Colonic mucosa (tissue), 4 donors: Measurements from ENCODE around the gene PCNX3. TPM values are rescaled to one million over a fixed set of nuclear protein-coding genes. Genes with fewer than 3 reads are reported as not detected.

Source experiments
- DNase-seq: peaks from one replicate; pipeline ENCODE4 v3.0.0-alpha.2; 2020
- H3K27ac ChIP-seq: fragments of 200-600 bp; one replicate; pipeline ENCODE4 v1.8.0; 2021
- H3K27me3 ChIP-seq: fragments of 200-600 bp; one replicate; pipeline ENCODE4 v1.8.0; 2021
- H3K36me3 ChIP-seq: fragments of 200-600 bp; one replicate; pipeline ENCODE4 v1.8.0; 2021
- H3K4me1 ChIP-seq: fragments of 200-600 bp; one replicate; pipeline ENCODE4 v1.8.0; 2021; ENCODE audit warnings: mild to moderate bottlenecking
- H3K4me3 ChIP-seq: fragments of 200-600 bp; one replicate; pipeline ENCODE4 v1.8.0; 2021
- H3K9ac ChIP-seq, 2 donors: one replicate each; pipeline ENCODE4 v1.7.0; 2013; ENCODE audit warnings: control low read depth in 2 of 2, low read depth in 2 of 2, low read length in 2 of 2
- H3K9me3 ChIP-seq: fragments of 200-600 bp; one replicate; pipeline ENCODE4 v1.8.0; 2021
- CTCF ChIP-seq: fragments of 200-600 bp; IDR thresholded peaks from one replicate; pipeline ENCODE4 v1.8.0; 2022; ENCODE audit warnings: antibody characterized with exemption, mild to moderate bottlenecking
- intact Hi-C: fragments of 100-400 bp; cut with DNase I; formaldehyde crosslinking; loops from one replicate; pipeline ENCODE4 v1.14.1; 2022
- total RNA-seq, 2 donors: library from RNA; stranded (reverse); fragmentation: NEBNext Ultra II Directional in 1 of 2; extraction: Animal tissue kit (Norgen Biotek cat#: 25700) in 1 of 2; gene quantifications; one replicate each; pipeline ENCODE4 v1.2.1, GENCODE V29; 2021
- donor health status: healthy.
- donor health status: DM: no; HTN: no; CAD: no.
- donor health status: DM: no; HTN: no; CAD: no.

Gene PCNX3
- total RNA-seq, 2 donors from 2014 or later: 41.5 to 72.4 TPM

DNA sequence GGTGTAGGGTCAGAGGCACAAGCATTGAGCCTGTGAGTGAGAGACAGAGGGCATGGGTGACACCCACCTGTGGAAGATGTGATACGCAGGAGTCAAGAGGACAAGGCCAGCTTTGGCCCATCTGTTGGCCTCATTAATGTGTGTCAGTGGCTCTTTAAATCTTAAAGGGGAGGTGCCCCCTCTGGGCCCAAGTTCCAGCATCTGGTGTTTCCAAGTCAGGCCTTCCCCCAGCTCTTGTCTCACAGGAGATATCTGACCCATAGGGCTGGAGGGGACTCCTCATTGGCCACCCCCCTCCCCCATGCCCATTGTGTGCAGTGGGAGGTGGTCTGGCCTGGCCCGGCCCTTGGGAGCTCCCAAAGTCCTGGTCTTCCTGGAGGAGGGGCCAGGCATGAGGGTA is 28.9 kb upstream of the PCNX3 start:
- intact Hi-C loops: no loop called here
- H3K9me3 ChIP-seq: no peaks in the 10 kb centered on the region
- H3K4me1 ChIP-seq: no peaks in the 10 kb centered on the region
- no peaks in the 10 kb centered on the region for H3K27me3 ChIP-seq
- no peak for TF ChIP-seq CTCF
- peak overlapping the region in 1 of 2 donors; percentile 18 for H3K9ac ChIP-seq
- no peak overlapping the region for H3K27ac ChIP-seq
- no peak overlapping the region for H3K4me3 ChIP-seq
- no peak for DNase-seq
- H3K36me3 ChIP-seq: peaks cover 5% of the 10 kb centered on the region

DNA sequence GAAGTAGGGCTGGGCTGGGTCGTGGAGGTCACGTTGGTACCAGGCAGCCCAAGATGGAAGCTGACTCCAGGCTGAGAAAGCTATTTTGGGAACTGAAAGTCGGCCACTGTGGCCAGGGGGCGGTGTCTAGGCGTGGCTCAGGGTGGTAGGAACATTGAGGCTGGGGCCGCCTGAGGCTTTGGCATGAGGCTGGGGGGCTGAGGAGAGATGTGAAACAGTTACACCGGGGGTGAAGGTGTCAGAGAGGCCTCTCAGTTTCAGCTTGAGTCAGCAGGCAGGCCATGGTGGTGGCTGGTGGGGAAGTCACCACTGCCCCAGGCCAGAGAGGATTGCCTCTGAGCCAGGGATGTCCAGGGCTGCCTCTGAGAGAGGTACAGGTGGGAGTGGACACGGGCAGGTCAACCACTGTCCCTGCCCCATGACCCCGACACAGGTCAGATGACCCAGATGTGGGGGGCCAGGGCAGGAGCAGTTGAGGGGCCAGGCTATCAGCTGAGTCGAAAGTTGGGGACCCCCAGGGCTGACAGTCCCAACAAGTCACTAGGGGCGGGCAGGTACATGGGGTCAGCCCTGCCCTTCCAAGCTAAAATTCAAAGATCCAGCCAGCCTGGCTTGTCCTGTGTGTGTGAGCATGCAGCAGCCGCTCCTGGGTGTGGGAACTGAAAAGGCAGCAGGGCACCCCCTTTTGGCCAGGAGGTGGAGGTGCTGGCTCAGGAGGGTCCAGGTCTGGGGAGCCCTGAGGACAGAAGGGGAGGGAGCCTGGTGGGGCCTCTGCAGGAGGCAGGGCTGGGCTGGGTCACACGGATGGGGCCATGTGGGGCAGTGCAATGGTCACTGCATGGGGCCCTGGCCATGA is 27.1 kb upstream of the PCNX3 start:
- peak overlapping the region; percentile 23 to 37 for H3K9ac ChIP-seq
- H3K27me3 ChIP-seq: no peaks in the 10 kb centered on the region
- peak; percentile 46 for TF ChIP-seq CTCF
- no peak overlapping the region for H3K4me3 ChIP-seq
- no peaks in the 10 kb centered on the region for H3K36me3 ChIP-seq
- H3K4me1 ChIP-seq: no peaks in the 10 kb centered on the region
- H3K9me3 ChIP-seq: no peaks in the 10 kb centered on the region
- DNase-seq: peak; percentile 62
- intact Hi-C loops: no loop called here
- H3K27ac ChIP-seq: peak overlapping the region; percentile 7

DNA sequence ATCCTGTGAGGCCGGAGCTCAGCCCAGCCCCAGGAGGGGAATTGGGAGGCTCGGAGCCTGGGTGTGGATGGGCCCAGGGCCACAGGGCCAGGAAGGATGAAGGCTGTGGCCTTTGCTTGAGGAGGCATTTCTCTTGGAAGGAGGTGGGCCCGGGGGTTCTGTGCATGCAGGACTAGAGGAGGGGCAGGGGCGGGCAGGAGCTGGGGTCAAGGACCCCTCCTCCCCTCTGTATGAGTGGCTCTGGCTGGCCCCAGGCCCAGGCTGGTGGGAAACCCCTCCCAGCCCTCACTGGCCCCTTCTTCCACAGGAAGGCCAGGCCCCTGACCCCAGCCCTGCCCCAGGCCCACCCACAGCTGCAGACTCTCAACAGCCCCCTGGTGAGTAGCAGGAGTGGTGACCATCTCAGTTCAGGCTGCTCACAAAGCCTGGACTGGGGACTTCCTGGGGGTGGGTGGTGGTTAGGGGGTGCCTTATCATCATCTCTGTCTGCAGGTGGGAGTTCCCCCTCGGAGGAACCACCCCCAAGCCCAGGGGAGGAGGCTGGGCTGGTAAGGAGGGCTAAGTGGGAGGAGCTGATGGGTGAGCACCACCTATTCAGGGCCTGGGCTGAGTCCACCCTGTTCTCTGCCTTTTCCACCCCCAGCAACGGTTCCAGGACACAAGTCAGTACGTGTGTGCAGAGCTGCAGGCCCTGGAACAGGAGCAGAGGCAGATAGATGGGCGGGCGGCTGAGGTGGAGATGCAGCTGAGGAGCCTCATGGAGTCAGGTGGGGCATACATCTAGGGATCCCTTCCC is 25.9 kb upstream of the PCNX3 start:
- Histone ChIP-seq H3K27me3 (no peaks in the 10 kb centered on the region), H3K9me3 (no peaks in the 10 kb centered on the region), H3K36me3 (no peaks in the 10 kb centered on the region), H3K4me1 (no peaks in the 10 kb centered on the region), H3K27ac (no peak overlapping the region), H3K9ac (no peak overlapping the region), H3K4me3 (no peak overlapping the region)
- intact Hi-C loops: loop anchor here (5.0 kb wide), 1 partner anchor 47 kb away; no protein-coding TSS in a partner anchor
- DNase-seq: no peak
- TF ChIP-seq CTCF: no peak

DNA sequence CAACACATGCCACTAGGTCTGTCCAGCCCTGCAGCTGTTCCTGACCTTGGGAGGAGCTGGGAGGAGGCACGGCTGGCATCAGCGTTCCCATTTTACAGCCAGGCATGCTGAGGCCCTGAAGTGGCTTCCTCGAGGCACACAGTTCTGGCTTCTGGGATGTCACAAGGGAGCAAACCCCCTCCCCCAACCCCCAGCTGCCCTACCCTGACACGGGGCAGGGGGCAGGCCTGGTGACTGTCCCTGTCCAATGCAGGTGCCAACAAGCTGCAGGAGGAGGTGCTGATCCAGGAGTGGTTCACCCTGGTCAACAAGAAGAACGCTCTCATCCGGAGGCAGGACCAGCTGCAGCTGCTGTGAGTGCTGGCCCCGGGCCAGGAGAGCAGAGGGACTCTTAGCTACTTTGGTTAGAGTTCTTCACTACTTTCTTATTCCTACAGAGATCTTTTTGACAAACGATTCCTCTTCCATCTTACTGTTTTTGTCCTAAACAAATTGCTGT is 25.3 kb upstream of the PCNX3 start:
- no peak for DNase-seq
- H3K27ac ChIP-seq: no peak overlapping the region
- no peak for TF ChIP-seq CTCF

More for the DNA sequence above, 25.3 kb upstream of the PCNX3 start:
- Histone ChIP-seq H3K9me3 (no peaks in the 10 kb centered on the region), H3K36me3 (no peaks in the 10 kb centered on the region), H3K4me1 (peaks cover 1% of the 10 kb centered on the region), H3K4me3 (no peak overlapping the region), H3K27me3 (no peaks in the 10 kb centered on the region), H3K9ac (no peak overlapping the region)
- intact Hi-C loops: loop anchor here (5.0 kb wide), 1 partner anchor 48 kb away; no protein-coding TSS in a partner anchor
